Peyer's patch (tissue), 4 donors: Measurements from ENCODE around the gene STAT5B.
"Not testable (repeated sequence)": the region's sequence is repeated elsewhere in the genome, so short reads cannot be mapped to it uniquely, and the experiment has no call there.

Source experiments
- CTCF ChIP-seq, 6 experiments: fragments of 450-650 bp in 4 of 6; fragments of 200-600 bp in 2 of 6; sonication (generic) in 1 of 6; IDR thresholded peaks; one replicate each; pipeline ENCODE4 v1.5.1; 2017 to 2019; ENCODE audit warnings: antibody characterized with exemption in 6 of 6, mild to moderate bottlenecking in 3 of 6, moderate library complexity in 1 of 6
- POLR2A ChIP-seq, 2 donors: fragments of 450-650 bp; IDR thresholded peaks; one replicate each; pipeline ENCODE4 v1.5.1; 2017; ENCODE audit warnings: antibody characterized with exemption in 2 of 2, mild to moderate bottlenecking in 2 of 2, moderate library complexity in 2 of 2

- TF ChIP-seq CTCF, POLR2A (IDR thresholded peaks at IDR 0.05): not testable (repeated sequence)
Measured at GRCh38 chr17:42240863-42241262, 35.3 kb downstream of the STAT5B start.
